Uterus (tissue), 2 donors: ENCODE measurements around the gene PHLDB3.

ENCODE experiments used
- CTCF ChIP-seq, 4 experiments: fragments of 200-600 bp in 2 of 4; fragments of 450-650 bp in 2 of 4; sonication (generic) in 2 of 4; IDR thresholded peaks; one replicate each; pipeline ENCODE4 v1.5.1; 2016 to 2019; ENCODE audit warnings: antibody characterized with exemption in 4 of 4, mild to moderate bottlenecking in 2 of 4, moderate library complexity in 1 of 4
- POLR2A ChIP-seq, 2 donors: fragments of 450-650 bp; IDR thresholded peaks; one replicate each; pipeline ENCODE4 v1.6.1; 2016; ENCODE audit warnings: antibody characterized with exemption in 2 of 2, mild to moderate bottlenecking in 1 of 2, moderate library complexity in 1 of 2

GRCh38 chr19:43462785-43463380 is 41.7 kb downstream of the PHLDB3 start:
- TF ChIP-seq CTCF (IDR thresholded peaks at IDR 0.05) (peak in 1 of 4 experiments; percentile 2), POLR2A (IDR thresholded peaks at IDR 0.05) (no peak)
